Measurements from ENCODE around the gene OR5B21. TPM values are rescaled to one million over a fixed set of nuclear protein-coding genes. Genes with fewer than 3 reads are reported as not detected.

OR5B21 gene
- total and polyA plus RNA-seq, 12 donors = not detected

GRCh38 chr11:58466293-58466692 is 41.6 kb downstream of the OR5B21 start:
- H3K27me3 ChIP-seq = peaks cover 0 to 6% (median 0%) of the 10 kb centered on the region in 7 donors
- no peak overlapping the region for H3K4me3 ChIP-seq
- peaks cover 0 to 25% (median 11%) of the 10 kb centered on the region in 11 donors for H3K9me3 ChIP-seq
- H3K27ac ChIP-seq = no peak overlapping the region
- H3K36me3 ChIP-seq = no peaks in the 10 kb centered on the region
- ATAC-seq = no peak
- WGBS, 2 donors = 73 to 79% methylated on average over 1 of the region's 1 CpG
- no peak for TF ChIP-seq CTCF (IDR thresholded peaks at IDR 0.05)
- intact Hi-C loops (cut with DNase I) = no loop called here
- DNase-seq = no peak
- H3K4me1 ChIP-seq = no peaks in the 10 kb centered on the region

GRCh38 chr11:58465690-58466089 is 42.2 kb downstream of the OR5B21 start:
- Histone ChIP-seq H3K27me3 (peaks cover 0 to 6% (median 0%) of the 10 kb centered on the region in 7 donors), H3K36me3 (no peaks in the 10 kb centered on the region), H3K9me3 (peaks cover 0 to 25% (median 12%) of the 10 kb centered on the region in 11 donors), H3K4me1 (no peaks in the 10 kb centered on the region), H3K4me3 (no peak overlapping the region), H3K27ac (no peak overlapping the region)
- no peak for DNase-seq
- no peak for TF ChIP-seq CTCF (IDR thresholded peaks at IDR 0.05)
- no peak for ATAC-seq
- intact Hi-C loops (cut with DNase I) = no loop called here
- 51 to 58% methylated on average over 3 of the region's 3 CpGs for WGBS, 2 donors

Other genes starting within 250 kb of the OR5B21 start
- gene OR10W1, start 239.8 kb downstream of the OR5B21 start, total RNA-seq = not detected
- gene OR10W1, start 239.8 kb downstream of the OR5B21 start, polyA plus RNA-seq = not detected
- not detected for gene OR5B17, start 149.0 kb downstream of the OR5B21 start, total RNA-seq
- not detected for gene OR5B17, start 149.0 kb downstream of the OR5B21 start, polyA plus RNA-seq
- gene OR5B3, start 101.2 kb downstream of the OR5B21 start, total RNA-seq = not detected
- gene OR5B3, start 101.2 kb downstream of the OR5B21 start, polyA plus RNA-seq = not detected
- gene OR5B2, start 80.0 kb downstream of the OR5B21 start, total RNA-seq = not detected
- not detected for gene OR5B2, start 80.0 kb downstream of the OR5B21 start, polyA plus RNA-seq
- gene OR5B12, start 65.9 kb downstream of the OR5B21 start, total RNA-seq = not detected
- not detected for gene OR5B12, start 65.9 kb downstream of the OR5B21 start, polyA plus RNA-seq
- gene LPXN, start 67.8 kb upstream of the OR5B21 start, total RNA-seq = 10 to 100 TPM in 1 of 10 donors, 1 to 10 TPM in 9; 2.7 to 13.9 (median 4.7) TPM
- 1 to 10 TPM; 1.8 to 5.0 TPM for gene LPXN, start 67.8 kb upstream of the OR5B21 start, polyA plus RNA-seq
- 10 to 100 TPM; 53.9 to 69.7 (median 61.5) TPM for gene ZFP91, start 71.0 kb upstream of the OR5B21 start, total RNA-seq
- gene ZFP91, start 71.0 kb upstream of the OR5B21 start, polyA plus RNA-seq = 10 to 100 TPM; 11.4 to 15.9 TPM
- 1 to 10 TPM in 8 of 10 donors, under 1 TPM in 2; 0.53 to 1.6 (median 1.2) TPM for gene CNTF, start 114.6 kb upstream of the OR5B21 start, total RNA-seq
- under 1 TPM; 0.15 to 0.23 TPM for gene CNTF, start 114.6 kb upstream of the OR5B21 start, polyA plus RNA-seq
- gene GLYAT, start 223.8 kb upstream of the OR5B21 start, total RNA-seq = under 1 TPM in 4 of 10 donors, not detected in 6; 0.22 to 0.79 (median 0.50) TPM
- gene GLYAT, start 223.8 kb upstream of the OR5B21 start, polyA plus RNA-seq = under 1 TPM in 1 of 2 donors, not detected in 1; 0.29 TPM

Data from heart right ventricle (tissue), 16 donors.